GM19043 (cell line): Measurements from ENCODE around the gene LPAR3.
"Not testable (repeated sequence)": the region's sequence is repeated elsewhere in the genome, so short reads cannot be mapped to it uniquely, and the experiment has no call there.

ENCODE experiments used
- ATAC-seq: cut with Tn5 transposase; IDR thresholded peaks from one replicate; pipeline ENCODE4 v1.9.1; 2021; ENCODE audit warnings: low read depth; ENCODE audit not compliant: unreplicated experiment

Gene LPAR3

GRCh38 chr1:84892705-84893618, at the start of gene LPAR3:
Gene LPAR3, minus strand, starts transcription at chr1:84893206. Its CDS starts 27,086 bp downstream, at chr1:84866120.
- ATAC-seq = no peak

GRCh38 chr1:84941843-84942242, 48.8 kb upstream of the LPAR3 start:
- no peak for ATAC-seq

- ATAC-seq = no peak
Measured at GRCh38 chr1:84940481-84940880, 47.5 kb upstream of the LPAR3 start.

- ATAC-seq = no peak
Measured at GRCh38 chr1:84939761-84940160, 46.8 kb upstream of the LPAR3 start.

GRCh38 chr1:84939151-84939550, 46.1 kb upstream of the LPAR3 start:
- no peak for ATAC-seq

- ATAC-seq = no peak
Measured at GRCh38 chr1:84936116-84936810, 43.3 kb upstream of the LPAR3 start.

GRCh38 chr1:84933011-84933611, 40.1 kb upstream of the LPAR3 start:
- ATAC-seq = no peak

GRCh38 chr1:84930831-84931230, 37.8 kb upstream of the LPAR3 start:
- no peak for ATAC-seq

- ATAC-seq = no peak
Measured at GRCh38 chr1:84930329-84930728, 37.3 kb upstream of the LPAR3 start.

GRCh38 chr1:84929581-84929980, 36.6 kb upstream of the LPAR3 start:
- ATAC-seq = no peak

- no peak for ATAC-seq
Measured at GRCh38 chr1:84928979-84929378, 36.0 kb upstream of the LPAR3 start.

- no peak for ATAC-seq
Measured at GRCh38 chr1:84923317-84923716, 30.3 kb upstream of the LPAR3 start.

GRCh38 chr1:84920159-84920558, 27.2 kb upstream of the LPAR3 start:
- ATAC-seq = no peak

- no peak for ATAC-seq
Measured at GRCh38 chr1:84919461-84919970, 26.5 kb upstream of the LPAR3 start.

- ATAC-seq = no peak
Measured at GRCh38 chr1:84918726-84919336, 25.8 kb upstream of the LPAR3 start.

- no peak for ATAC-seq
Measured at GRCh38 chr1:84916897-84917296, 23.9 kb upstream of the LPAR3 start.

GRCh38 chr1:84913555-84913892, 20.5 kb upstream of the LPAR3 start:
- ATAC-seq = no peak

GRCh38 chr1:84912726-84913554, 19.9 kb upstream of the LPAR3 start:
- ATAC-seq = no peak

- ATAC-seq = not testable (repeated sequence)
Measured at GRCh38 chr1:84908746-84909464, 15.9 kb upstream of the LPAR3 start.
